NCI-H345 treated with DMSO at 0.1 percent for 48 hours (cell line): ENCODE data around the gene ITFG1.
"Not testable (repeated sequence)": the region's sequence is repeated elsewhere in the genome, so short reads cannot be mapped to it uniquely, and the experiment has no call there.

Source experiments
- DNase-seq: peaks from one replicate; lab custom pipeline; 2025; ENCODE audit not compliant: unreplicated experiment; lab: John Stamatoyannopoulos, UW

The ITFG1 gene

DNA sequence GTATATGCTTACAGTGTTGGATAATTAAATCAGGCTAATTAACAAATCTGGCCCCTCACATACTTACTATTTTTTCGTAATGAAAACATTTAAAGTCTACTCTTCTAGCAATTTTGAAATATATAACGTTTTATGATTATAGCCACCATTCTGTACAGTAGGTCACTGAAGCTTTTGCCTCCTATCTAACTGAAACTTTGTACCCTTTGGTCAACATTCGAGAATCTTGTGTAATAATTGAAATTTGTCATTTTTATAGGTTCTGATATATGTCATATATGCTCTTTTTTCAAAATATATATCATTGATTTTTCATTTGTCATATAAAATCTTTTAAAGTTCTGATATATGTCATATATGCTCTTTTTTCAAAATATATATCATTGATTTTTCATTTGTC lies 12.9 kb upstream of the ITFG1 start:
- DNase-seq = no peak

- DNase-seq = not testable (repeated sequence)
Observed at GRCh38 chr16:47473004-47473403, 12.1 kb upstream of the ITFG1 start.

DNA sequence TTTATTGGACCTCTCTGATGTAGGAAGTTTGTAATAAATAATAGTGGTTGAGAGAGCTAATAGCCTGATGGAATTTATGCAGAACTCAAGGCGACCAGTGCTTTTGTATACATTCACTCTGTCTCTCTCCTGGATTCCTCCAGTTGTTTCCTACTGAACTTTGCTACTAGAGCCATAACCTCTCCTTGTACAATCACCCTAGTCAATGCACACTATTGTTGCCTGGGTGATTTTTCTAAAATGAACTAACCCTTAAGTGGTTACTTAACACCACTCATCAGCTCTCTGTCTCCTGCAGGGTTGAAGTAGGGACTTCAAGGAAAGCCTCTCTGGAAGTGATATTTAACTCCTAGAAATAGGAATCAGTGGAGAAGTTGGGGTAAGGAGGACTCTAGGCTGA lies 9.9 kb upstream of the ITFG1 start:
- no peak for DNase-seq

DNA sequence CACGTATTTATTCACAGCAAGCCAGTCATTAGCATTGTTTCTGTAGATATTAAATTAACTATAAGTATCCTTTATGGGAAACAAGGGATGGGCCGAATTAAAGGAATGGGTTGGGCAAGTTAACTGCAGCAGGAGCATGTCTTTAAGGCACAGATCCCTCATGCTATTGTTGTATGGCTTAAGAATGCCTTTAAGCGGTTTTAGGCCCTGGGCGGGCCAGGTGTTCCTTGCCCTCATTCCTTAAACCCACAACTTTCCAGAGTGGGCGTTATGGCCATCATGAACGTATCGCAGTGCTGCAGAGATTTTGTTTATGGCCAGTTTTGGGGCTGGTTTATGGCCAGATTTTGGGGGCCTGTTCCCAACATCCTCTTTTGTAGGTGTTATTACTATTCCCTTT lies 9.3 kb upstream of the ITFG1 start:
- no peak for DNase-seq

DNA sequence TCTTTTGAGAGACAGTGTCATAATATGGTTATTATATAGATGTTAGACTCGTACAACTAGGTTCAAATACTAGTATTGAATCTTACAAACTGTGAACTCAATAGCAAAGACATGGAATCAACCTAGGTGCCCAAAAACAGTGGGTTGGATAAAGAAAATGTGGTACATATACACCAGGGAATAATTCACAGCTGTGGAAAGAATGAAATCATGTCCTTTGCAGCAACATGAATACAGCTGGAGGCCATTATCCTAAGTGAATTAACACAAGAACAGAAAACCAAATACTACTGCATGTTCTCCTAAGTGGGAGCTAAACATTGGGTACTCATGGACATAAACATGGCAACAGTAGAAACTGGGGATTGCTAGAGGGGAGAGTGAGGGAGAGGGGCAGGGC lies 8.4 kb upstream of the ITFG1 start:
- no peak for DNase-seq

- not testable (repeated sequence) for DNase-seq
Observed at GRCh38 chr16:47468070-47468689, 7.3 kb upstream of the ITFG1 start.

- no peak for DNase-seq
Observed at GRCh38 chr16:47467501-47467900, 6.6 kb upstream of the ITFG1 start.

DNA sequence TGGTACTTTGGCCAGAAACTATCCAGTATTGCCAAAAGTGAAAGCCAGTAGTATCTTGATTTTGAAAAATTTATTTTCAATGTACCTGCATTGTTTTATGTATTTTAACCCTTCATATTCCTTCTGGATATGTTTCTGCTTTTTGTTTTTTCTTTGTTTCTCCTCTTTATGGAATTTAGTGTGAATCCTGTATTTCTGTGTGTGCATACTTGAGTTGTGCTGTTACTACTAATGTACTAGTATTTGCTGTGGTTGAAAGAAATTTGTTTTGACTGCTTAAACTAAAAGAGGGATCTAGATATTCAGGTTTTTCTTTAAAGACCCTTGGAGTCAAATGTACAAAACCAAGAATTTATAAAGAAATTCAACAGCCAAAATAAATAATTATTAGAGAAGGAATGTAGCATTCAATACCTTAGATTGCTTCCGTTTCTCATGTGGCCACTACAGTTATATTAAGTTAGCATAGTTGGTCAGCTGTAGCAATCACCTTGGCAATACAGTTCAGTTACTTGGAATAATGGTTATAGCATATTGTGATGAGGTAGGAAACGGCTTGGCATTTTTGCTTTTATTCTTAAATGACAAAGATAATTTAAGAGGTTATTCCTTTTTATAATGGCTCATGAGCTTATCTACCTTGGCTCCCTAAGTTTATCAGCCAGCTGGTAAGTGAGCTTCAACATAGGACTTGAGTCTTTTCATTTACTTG lies 5.2 kb upstream of the ITFG1 start:
- no peak for DNase-seq

- no peak for DNase-seq
Observed at GRCh38 chr16:47463771-47464624, 3.1 kb upstream of the ITFG1 start.

- no peak for DNase-seq
Observed at GRCh38 chr16:47461598-47462266, 869 bp upstream of the ITFG1 start.

GRCh38 chr16:47460359-47460710 lies 528 bp downstream of the ITFG1 start:
- no peak for DNase-seq

GRCh38 chr16:47459603-47460002 lies 1.3 kb downstream of the ITFG1 start:
- DNase-seq = no peak

GRCh38 chr16:47458331-47458730 lies 2.5 kb downstream of the ITFG1 start:
- DNase-seq = no peak

- DNase-seq = no peak
Observed at GRCh38 chr16:47449788-47450187, 11.1 kb downstream of the ITFG1 start.

DNA sequence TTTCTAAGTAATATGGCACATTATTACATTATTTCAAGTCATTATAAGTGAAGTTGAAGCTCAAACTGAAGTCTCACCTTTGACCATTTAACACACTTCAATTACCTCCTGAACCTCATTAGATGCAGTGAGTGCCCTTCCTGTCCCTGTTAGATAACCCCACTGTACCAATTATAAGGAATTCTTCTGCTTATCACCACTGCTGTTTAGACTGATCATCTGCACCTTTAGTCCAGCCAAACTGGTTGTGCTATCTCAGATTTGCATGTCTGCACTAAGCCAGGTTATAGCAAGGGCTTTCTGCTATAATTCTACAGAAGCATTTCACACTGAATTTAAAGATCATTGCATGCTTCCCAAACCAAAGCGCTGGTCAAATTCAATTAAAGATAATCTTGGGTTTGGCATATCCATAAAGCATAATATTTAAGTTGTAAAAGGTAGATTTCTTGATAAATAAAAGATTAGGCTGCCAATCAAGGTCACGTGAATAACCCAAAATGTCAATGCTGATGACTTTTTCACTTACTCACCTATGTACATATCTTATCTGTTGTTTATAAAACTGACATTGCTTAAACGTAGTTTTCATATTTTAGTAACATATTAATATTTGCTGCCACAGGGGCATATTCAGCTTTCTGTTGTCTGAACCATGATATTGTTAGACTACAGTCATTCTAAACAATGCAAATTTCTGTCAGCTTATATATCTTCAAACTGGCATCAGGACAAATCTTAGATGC lies 11.9 kb downstream of the ITFG1 start:
- DNase-seq = no peak

DNA sequence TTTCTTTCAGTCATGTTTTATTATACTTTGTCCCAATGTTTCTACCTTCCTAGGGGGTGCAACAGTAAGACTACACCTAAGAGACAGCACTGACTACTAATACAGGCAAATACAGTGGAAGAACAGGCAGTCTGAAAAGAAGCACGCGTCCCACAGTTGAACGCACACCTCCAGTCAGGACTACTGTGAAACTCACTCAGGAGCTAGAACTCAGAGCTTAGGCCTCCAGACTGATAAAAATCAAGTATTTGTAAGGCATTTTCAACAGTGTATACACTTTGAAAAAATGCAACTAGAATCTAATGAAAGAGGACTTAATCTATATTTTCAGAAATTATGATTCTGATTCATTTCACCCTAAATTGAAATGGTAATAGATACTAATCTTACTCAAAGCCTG lies 14.4 kb downstream of the ITFG1 start:
- no peak for DNase-seq

DNA sequence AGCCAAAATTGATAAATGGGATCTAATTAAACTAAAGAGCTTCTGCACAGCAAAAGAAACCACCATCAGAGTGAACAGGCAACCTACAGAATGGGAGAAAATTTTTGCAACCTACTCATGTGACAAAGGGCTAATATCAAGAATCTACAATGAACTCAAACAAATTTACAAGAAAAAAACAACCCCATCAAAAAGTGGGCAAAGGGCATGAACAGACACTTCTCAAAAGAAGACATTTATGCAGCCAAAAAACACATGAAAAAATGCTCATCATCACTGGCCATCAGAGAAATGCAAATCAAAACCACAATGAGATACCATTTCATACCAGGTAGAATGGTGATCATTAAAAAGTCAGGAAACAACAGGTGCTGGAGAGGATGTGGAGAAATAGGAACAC lies 18.0 kb downstream of the ITFG1 start:
- DNase-seq = not testable (repeated sequence)

- DNase-seq = not testable (repeated sequence)
Observed at GRCh38 chr16:47440066-47440465, 20.8 kb downstream of the ITFG1 start.

- DNase-seq = not testable (repeated sequence)
Observed at GRCh38 chr16:47434274-47434673, 26.6 kb downstream of the ITFG1 start.

DNA sequence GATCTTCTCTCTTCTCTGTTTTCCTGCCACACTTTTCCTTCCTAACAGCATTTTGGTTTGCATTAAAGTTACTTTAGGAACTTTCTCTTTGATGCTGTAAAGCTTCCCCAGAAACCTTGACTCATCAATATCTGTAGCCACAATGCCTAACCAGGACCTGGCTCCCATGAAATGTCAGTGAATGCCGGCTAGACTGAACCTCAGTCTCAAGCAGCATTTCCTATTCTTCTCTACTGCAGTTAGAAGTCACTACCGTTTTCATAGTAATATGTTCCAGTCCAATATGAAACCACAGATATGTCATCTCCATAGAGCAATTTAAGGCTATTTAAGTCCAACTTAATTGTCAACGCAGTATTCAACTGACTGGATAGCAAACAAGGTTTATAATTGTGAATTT lies 28.9 kb downstream of the ITFG1 start:
- DNase-seq = no peak

GRCh38 chr16:47426806-47427205 lies 34.1 kb downstream of the ITFG1 start:
- no peak for DNase-seq
